ENCODE results near the gene LYST. TPM values are rescaled to one million over a fixed set of nuclear protein-coding genes. Genes with fewer than 3 reads are reported as not detected.

The LYST gene
- total RNA-seq, 2 experiments from 2014 or later, result 4.0 to 8.2 TPM

DNA sequence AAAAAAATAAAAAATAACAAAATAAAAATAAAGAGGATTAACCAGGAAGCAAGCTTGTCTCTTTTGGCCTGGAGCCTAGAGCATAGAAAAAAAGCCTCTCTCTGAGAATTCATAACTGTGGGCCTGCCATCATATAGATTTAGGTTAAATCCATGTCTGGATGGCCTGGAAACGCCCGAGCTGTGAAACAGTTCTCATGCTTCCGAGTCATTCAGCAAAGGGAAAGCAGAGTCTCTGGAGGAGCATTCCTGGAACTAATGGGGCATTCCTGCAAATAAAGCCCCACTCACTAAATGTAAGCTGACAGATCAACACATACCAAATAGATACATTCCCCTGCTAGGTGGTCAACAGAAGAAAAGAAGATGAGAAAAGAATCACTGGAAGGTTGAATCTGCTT lies 141.3 kb downstream of the LYST start:
- no peak for DNase-seq (ENCODE audit: low spot score)
- ChIA-PET POLR2A (no interaction called here), CTCF (ENCODE audit: unreplicated experiment) (no interaction called here)
- Histone ChIP-seq H4K20me1 (ENCODE audit: insufficient read depth, low read length) (no peaks in the 10 kb centered on the region), H2AFZ (ENCODE audit: low read length) (no peak overlapping the region), H3K9me2 (ENCODE audit: insufficient read depth, low read length) (no peaks in the 10 kb centered on the region), H3K4me1 (ENCODE audit: insufficient read depth, low read length, poor library complexity, severe bottlenecking) (no peaks in the 10 kb centered on the region), H3K79me2 (ENCODE audit: insufficient read depth, low read depth, low read length) (no peaks in the 10 kb centered on the region), H3K27ac (ENCODE audit: low read depth, low read length, poor library complexity, severe bottlenecking) (no peak overlapping the region), H3K9me3 (ENCODE audit: low read length) (no peaks in the 10 kb centered on the region), H3K36me3 (ENCODE audit: insufficient read depth, low read length) (no peaks in the 10 kb centered on the region), H3K4me3 (ENCODE audit: low read depth, low read length, poor library complexity, severe bottlenecking) (no peak overlapping the region), H3K4me2 (ENCODE audit: low read length) (no peak overlapping the region)
- intact Hi-C loops (cut with micrococcal nuclease; ENCODE audit: unreplicated experiment), result no loop called here
- no TSS peak for BruUV-seq (replicated peaks)
- TF ChIP-seq EZH2phosphoT487 (IDR thresholded peaks at IDR 0.05; ENCODE audit: borderline replicate concordance, low read depth, low read length), result no peak
- TF ChIP-seq, protein P1, sequence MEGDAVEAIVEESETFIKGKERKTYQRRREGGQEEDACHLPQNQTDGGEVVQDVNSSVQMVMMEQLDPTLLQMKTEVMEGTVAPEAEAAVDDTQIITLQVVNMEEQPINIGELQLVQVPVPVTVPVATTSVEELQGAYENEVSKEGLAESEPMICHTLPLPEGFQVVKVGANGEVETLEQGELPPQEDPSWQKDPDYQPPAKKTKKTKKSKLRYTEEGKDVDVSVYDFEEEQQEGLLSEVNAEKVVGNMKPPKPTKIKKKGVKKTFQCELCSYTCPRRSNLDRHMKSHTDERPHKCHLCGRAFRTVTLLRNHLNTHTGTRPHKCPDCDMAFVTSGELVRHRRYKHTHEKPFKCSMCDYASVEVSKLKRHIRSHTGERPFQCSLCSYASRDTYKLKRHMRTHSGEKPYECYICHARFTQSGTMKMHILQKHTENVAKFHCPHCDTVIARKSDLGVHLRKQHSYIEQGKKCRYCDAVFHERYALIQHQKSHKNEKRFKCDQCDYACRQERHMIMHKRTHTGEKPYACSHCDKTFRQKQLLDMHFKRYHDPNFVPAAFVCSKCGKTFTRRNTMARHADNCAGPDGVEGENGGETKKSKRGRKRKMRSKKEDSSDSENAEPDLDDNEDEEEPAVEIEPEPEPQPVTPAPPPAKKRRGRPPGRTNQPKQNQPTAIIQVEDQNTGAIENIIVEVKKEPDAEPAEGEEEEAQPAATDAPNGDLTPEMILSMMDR (conservative IDR thresholded peaks at IDR 0.05; ENCODE audit: low read length), result no peak

DNA sequence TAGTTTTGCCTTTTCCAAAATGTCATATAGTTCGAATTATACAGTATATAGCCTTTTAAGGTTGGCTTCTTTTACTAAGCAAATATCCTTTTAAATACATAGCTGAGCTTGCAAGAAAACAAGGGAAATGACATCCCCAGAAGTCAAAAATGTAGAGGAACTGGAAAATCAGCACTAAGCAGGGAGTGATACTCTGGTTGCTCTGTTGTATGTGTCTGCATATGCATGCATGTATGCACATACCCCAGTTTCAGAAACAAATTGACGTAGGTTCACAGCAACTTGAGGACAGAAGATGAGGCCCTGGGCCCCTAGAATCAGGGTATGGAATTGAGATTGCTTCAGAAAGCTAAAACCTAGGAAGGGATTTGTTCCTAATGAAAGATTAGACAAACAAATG lies 142.0 kb downstream of the LYST start:
- no peaks in the 10 kb centered on the region for H3K36me3 ChIP-seq (ENCODE audit: insufficient read depth, low read length)
- no peak overlapping the region for H3K4me2 ChIP-seq (ENCODE audit: low read length)
- ChIA-PET POLR2A (no interaction called here), CTCF (ENCODE audit: unreplicated experiment) (no interaction called here)
- no peak for DNase-seq (ENCODE audit: low spot score)
- intact Hi-C loops (cut with micrococcal nuclease; ENCODE audit: unreplicated experiment), result no loop called here
- H4K20me1 ChIP-seq (ENCODE audit: insufficient read depth, low read length), result no peaks in the 10 kb centered on the region
- no peak overlapping the region for H3K27ac ChIP-seq (ENCODE audit: low read depth, low read length, poor library complexity, severe bottlenecking)
- H3K79me2 ChIP-seq (ENCODE audit: insufficient read depth, low read depth, low read length), result no peaks in the 10 kb centered on the region
- BruUV-seq (replicated peaks), result no TSS peak
- TF ChIP-seq, protein P1 (conservative IDR thresholded peaks at IDR 0.05; ENCODE audit: low read length), result no peak
- TF ChIP-seq EZH2phosphoT487 (IDR thresholded peaks at IDR 0.05; ENCODE audit: borderline replicate concordance, low read depth, low read length), result no peak
- H3K4me3 ChIP-seq (ENCODE audit: low read depth, low read length, poor library complexity, severe bottlenecking), result no peak overlapping the region
- no peaks in the 10 kb centered on the region for H3K9me2 ChIP-seq (ENCODE audit: insufficient read depth, low read length)
- H2AFZ ChIP-seq (ENCODE audit: low read length), result no peak overlapping the region
- H3K4me1 ChIP-seq (ENCODE audit: insufficient read depth, low read length, poor library complexity, severe bottlenecking), result no peaks in the 10 kb centered on the region
- no peaks in the 10 kb centered on the region for H3K9me3 ChIP-seq (ENCODE audit: low read length)

DNA sequence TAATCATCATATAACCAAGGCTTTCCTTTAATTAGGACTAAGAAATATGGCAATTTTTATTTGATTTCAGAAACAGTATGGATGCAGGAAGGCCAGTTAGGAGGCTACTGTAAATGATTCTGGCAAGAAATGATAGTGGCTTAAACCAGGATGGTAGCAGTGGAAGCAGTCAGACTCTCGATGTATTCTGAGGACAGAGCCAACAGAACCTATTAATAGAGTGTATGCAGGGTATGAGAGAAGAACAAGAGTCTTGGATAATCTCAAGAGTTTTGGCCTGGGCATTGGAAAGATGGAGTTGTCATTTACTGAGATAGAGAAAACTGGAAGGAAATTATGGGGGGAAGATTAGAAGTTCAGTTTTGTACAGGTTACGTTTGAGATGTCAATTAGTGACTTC lies 143.8 kb downstream of the LYST start:
- H3K9me2 ChIP-seq (ENCODE audit: insufficient read depth, low read length), result no peaks in the 10 kb centered on the region
- H3K4me3 ChIP-seq (ENCODE audit: low read depth, low read length, poor library complexity, severe bottlenecking), result no peak overlapping the region
- DNase-seq (ENCODE audit: low spot score), result no peak
- TF ChIP-seq, protein P1 (conservative IDR thresholded peaks at IDR 0.05; ENCODE audit: low read length), result no peak
- no peak for TF ChIP-seq EZH2phosphoT487 (IDR thresholded peaks at IDR 0.05; ENCODE audit: borderline replicate concordance, low read depth, low read length)
- no peaks in the 10 kb centered on the region for H3K9me3 ChIP-seq (ENCODE audit: low read length)
- no peak overlapping the region for H3K27ac ChIP-seq (ENCODE audit: low read depth, low read length, poor library complexity, severe bottlenecking)
- no peaks in the 10 kb centered on the region for H4K20me1 ChIP-seq (ENCODE audit: insufficient read depth, low read length)
- BruUV-seq (replicated peaks), result no TSS peak
- no peak overlapping the region for H2AFZ ChIP-seq (ENCODE audit: low read length)
- H3K4me2 ChIP-seq (ENCODE audit: low read length), result no peak overlapping the region
- POLR2A ChIA-PET, result no interaction called here
- H3K4me1 ChIP-seq (ENCODE audit: insufficient read depth, low read length, poor library complexity, severe bottlenecking), result no peaks in the 10 kb centered on the region
- intact Hi-C loops (cut with micrococcal nuclease; ENCODE audit: unreplicated experiment), result no loop called here
- no peaks in the 10 kb centered on the region for H3K36me3 ChIP-seq (ENCODE audit: insufficient read depth, low read length)
- no peaks in the 10 kb centered on the region for H3K79me2 ChIP-seq (ENCODE audit: insufficient read depth, low read depth, low read length)
- CTCF ChIA-PET (ENCODE audit: unreplicated experiment), result no interaction called here

All from OCI-LY7 (cell line).